Liver (tissue), 3 donors: ENCODE results near the gene DHRS12.

Experiments
- EGR1 ChIP-seq, 2 donors: IDR thresholded peaks; 2 replicates each; pipeline ENCODE4 v1.6.1; 2016 to 2018; ENCODE audit warnings: antibody characterized with exemption in 2 of 2, low read depth in 2 of 2
- GABPA ChIP-seq, 2 donors: IDR thresholded peaks in 1 of 2; conservative IDR thresholded peaks in 1 of 2; 2 replicates each; pipeline ENCODE4 v1.6.1; 2016; ENCODE audit warnings: antibody characterized with exemption in 2 of 2, mild to moderate bottlenecking in 1 of 2, moderate library complexity in 1 of 2
- JUND ChIP-seq, 2 donors: IDR thresholded peaks; 2 replicates each; pipeline ENCODE4 v1.6.1; 2016; ENCODE audit warnings: antibody characterized with exemption in 2 of 2
- RAD21 ChIP-seq, 2 donors: IDR thresholded peaks; 2 replicates each; pipeline ENCODE4 v1.6.1; 2016; ENCODE audit warnings: antibody characterized with exemption in 2 of 2, mild to moderate bottlenecking in 2 of 2
- SP1 ChIP-seq: IDR thresholded peaks from 2 replicates; pipeline ENCODE4 v1.6.1; 2018; ENCODE audit warnings: antibody characterized with exemption, mild to moderate bottlenecking
- TAF1 ChIP-seq: conservative IDR thresholded peaks from 2 replicates; pipeline ENCODE4 v1.6.1; 2016; ENCODE audit warnings: antibody characterized with exemption, mild to moderate bottlenecking
- YY1 ChIP-seq: IDR thresholded peaks from 2 replicates; pipeline ENCODE4 v1.6.1; 2016; ENCODE audit warnings: antibody characterized with exemption, mild to moderate bottlenecking
- TF ChIP-seq, protein P1 (sequence below): fragments of 150-350 bp; IDR thresholded peaks from 2 replicates; pipeline ENCODE4 v1.5.1; 2017; ENCODE audit warnings: improper control_type of control experiment, low read depth, low read length; ENCODE audit not compliant: missing input control
- TF ChIP-seq, protein P2 (sequence below): IDR thresholded peaks from 2 replicates; pipeline ENCODE4 v1.6.1; 2016; ENCODE audit warnings: antibody characterized with exemption
- TF ChIP-seq, protein P3 (sequence below): IDR thresholded peaks from 2 replicates; pipeline ENCODE4 v1.6.1; 2016; ENCODE audit warnings: antibody characterized with exemption
- TF ChIP-seq, protein P4 (sequence below): IDR thresholded peaks from 2 replicates; pipeline ENCODE4 v1.6.1; 2016; ENCODE audit warnings: antibody characterized with exemption, mild to moderate bottlenecking
- TF ChIP-seq, protein P5 (sequence below): IDR thresholded peaks from 2 replicates; pipeline ENCODE4 v1.6.1; 2016; ENCODE audit warnings: antibody characterized with exemption
- donor health status: healthy.
- donor health status: healthy.

DNA sequence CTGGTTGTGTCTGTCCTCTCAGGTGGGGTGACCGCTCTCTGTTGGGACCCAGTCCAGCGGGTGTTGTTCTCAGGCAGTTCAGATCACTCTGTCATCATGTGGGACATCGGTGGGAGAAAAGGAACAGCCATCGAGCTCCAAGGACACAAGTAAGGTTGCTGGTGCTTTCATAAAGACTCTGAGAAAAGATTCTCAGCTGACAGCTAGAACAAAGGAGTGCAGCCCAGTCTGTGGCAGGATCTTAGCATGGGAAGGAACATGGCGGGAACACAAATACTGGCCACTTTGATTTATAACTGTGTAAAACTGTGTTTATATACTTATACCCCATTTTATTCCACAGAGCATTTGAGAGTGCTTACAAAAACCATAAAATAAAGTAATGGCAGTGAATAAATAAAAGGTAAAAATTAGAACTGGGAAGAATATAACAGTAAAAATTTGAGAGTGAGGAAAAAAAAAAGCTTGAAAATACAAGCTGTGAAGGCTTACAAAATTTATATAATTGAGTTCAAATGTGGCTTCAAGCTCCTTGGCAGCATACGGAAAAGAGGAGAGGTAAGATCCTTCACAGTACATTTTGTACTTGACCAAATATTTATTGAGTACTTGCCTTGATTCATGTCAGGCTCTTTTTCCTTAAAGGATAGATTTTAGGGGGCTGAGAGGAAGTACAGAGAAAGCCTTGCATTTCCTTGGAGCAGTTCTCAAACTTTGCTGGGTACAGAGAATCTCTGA lies 64.8 kb downstream of the DHRS12 start:
- TF ChIP-seq, protein P1, sequence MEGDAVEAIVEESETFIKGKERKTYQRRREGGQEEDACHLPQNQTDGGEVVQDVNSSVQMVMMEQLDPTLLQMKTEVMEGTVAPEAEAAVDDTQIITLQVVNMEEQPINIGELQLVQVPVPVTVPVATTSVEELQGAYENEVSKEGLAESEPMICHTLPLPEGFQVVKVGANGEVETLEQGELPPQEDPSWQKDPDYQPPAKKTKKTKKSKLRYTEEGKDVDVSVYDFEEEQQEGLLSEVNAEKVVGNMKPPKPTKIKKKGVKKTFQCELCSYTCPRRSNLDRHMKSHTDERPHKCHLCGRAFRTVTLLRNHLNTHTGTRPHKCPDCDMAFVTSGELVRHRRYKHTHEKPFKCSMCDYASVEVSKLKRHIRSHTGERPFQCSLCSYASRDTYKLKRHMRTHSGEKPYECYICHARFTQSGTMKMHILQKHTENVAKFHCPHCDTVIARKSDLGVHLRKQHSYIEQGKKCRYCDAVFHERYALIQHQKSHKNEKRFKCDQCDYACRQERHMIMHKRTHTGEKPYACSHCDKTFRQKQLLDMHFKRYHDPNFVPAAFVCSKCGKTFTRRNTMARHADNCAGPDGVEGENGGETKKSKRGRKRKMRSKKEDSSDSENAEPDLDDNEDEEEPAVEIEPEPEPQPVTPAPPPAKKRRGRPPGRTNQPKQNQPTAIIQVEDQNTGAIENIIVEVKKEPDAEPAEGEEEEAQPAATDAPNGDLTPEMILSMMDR = no peak
- TF ChIP-seq SP1 (no peak), RAD21 (IDR thresholded peaks at IDR 0.05) (no peak), GABPA (IDR thresholded peaks at IDR 0.05 in 1 of 2, conservative IDR thresholded peaks at IDR 0.05 in 1 of 2) (no peak), JUND (IDR thresholded peaks at IDR 0.05) (no peak), EGR1 (IDR thresholded peaks at IDR 0.05; ENCODE audit: low read depth in 2 of 2) (no peak), YY1 (no peak), TAF1 (no peak)
- TF ChIP-seq, protein P2, sequence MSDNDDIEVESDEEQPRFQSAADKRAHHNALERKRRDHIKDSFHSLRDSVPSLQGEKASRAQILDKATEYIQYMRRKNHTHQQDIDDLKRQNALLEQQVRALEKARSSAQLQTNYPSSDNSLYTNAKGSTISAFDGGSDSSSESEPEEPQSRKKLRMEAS = no peak
- TF ChIP-seq, protein P3, sequence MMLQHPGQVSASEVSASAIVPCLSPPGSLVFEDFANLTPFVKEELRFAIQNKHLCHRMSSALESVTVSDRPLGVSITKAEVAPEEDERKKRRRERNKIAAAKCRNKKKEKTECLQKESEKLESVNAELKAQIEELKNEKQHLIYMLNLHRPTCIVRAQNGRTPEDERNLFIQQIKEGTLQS = no peak
- TF ChIP-seq, protein P4, sequence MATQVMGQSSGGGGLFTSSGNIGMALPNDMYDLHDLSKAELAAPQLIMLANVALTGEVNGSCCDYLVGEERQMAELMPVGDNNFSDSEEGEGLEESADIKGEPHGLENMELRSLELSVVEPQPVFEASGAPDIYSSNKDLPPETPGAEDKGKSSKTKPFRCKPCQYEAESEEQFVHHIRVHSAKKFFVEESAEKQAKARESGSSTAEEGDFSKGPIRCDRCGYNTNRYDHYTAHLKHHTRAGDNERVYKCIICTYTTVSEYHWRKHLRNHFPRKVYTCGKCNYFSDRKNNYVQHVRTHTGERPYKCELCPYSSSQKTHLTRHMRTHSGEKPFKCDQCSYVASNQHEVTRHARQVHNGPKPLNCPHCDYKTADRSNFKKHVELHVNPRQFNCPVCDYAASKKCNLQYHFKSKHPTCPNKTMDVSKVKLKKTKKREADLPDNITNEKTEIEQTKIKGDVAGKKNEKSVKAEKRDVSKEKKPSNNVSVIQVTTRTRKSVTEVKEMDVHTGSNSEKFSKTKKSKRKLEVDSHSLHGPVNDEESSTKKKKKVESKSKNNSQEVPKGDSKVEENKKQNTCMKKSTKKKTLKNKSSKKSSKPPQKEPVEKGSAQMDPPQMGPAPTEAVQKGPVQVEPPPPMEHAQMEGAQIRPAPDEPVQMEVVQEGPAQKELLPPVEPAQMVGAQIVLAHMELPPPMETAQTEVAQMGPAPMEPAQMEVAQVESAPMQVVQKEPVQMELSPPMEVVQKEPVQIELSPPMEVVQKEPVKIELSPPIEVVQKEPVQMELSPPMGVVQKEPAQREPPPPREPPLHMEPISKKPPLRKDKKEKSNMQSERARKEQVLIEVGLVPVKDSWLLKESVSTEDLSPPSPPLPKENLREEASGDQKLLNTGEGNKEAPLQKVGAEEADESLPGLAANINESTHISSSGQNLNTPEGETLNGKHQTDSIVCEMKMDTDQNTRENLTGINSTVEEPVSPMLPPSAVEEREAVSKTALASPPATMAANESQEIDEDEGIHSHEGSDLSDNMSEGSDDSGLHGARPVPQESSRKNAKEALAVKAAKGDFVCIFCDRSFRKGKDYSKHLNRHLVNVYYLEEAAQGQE = no peak
- TF ChIP-seq, protein P5, sequence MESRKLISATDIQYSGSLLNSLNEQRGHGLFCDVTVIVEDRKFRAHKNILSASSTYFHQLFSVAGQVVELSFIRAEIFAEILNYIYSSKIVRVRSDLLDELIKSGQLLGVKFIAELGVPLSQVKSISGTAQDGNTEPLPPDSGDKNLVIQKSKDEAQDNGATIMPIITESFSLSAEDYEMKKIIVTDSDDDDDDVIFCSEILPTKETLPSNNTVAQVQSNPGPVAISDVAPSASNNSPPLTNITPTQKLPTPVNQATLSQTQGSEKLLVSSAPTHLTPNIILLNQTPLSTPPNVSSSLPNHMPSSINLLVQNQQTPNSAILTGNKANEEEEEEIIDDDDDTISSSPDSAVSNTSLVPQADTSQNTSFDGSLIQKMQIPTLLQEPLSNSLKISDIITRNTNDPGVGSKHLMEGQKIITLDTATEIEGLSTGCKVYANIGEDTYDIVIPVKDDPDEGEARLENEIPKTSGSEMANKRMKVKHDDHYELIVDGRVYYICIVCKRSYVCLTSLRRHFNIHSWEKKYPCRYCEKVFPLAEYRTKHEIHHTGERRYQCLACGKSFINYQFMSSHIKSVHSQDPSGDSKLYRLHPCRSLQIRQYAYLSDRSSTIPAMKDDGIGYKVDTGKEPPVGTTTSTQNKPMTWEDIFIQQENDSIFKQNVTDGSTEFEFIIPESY = no peak
